Mesendoderm (in vitro differentiated cells): Measurements from ENCODE around the gene VPS9D1.

ENCODE experiments used
- DNase-seq: peaks from one replicate; pipeline ENCODE4 v3.0.0; 2013
- H2AK5ac ChIP-seq: 2 replicates; pipeline ENCODE4 v1.6.1; 2013; ENCODE audit warnings: low read length, inconsistent platforms
- H2BK120ac ChIP-seq: 2 replicates; pipeline ENCODE4 v1.6.1; 2013; ENCODE audit warnings: low read depth, mild to moderate bottlenecking, low read length, moderate library complexity, mixed read lengths
- H2BK15ac ChIP-seq: replicated peaks from 2 replicates; pipeline ENCODE4 v1.6.1; 2013; ENCODE audit warnings: low read depth, mild to moderate bottlenecking, moderate library complexity
- H2BK5ac ChIP-seq: 2 replicates; pipeline ENCODE4 v1.6.1; 2013; ENCODE audit warnings: low read length, inconsistent platforms
- H3K18ac ChIP-seq: 2 replicates; pipeline ENCODE4 v1.6.1; 2013; ENCODE audit warnings: mild to moderate bottlenecking, low read length, mixed read lengths
- H3K23ac ChIP-seq: one replicate; pipeline ENCODE4 v1.6.1; 2013; ENCODE audit warnings: low read length
- H3K27ac ChIP-seq: 2 replicates; pipeline ENCODE4 v1.5.1; 2013; ENCODE audit warnings: low read depth, mild to moderate bottlenecking, inconsistent platforms, low read length, moderate library complexity
- H3K27me3 ChIP-seq: 2 replicates; pipeline ENCODE4 v1.6.1; 2013; ENCODE audit warnings: low read length, control low read depth, mild to moderate bottlenecking, inconsistent platforms; ENCODE audit not compliant: insufficient read depth, poor library complexity
- H3K36me3 ChIP-seq: 2 replicates; pipeline ENCODE4 v1.6.1; 2013; ENCODE audit warnings: low read length, inconsistent platforms; ENCODE audit not compliant: control insufficient read depth, insufficient read depth
- H3K4ac ChIP-seq: one replicate; pipeline ENCODE4 v1.6.1; 2013; ENCODE audit warnings: low read depth, mild to moderate bottlenecking, low read length, moderate library complexity
- H3K4me1 ChIP-seq: 2 replicates; pipeline ENCODE4 v1.6.1; 2013; ENCODE audit warnings: low read depth, low read length, inconsistent platforms; ENCODE audit not compliant: control insufficient read depth
- H3K4me2 ChIP-seq: 2 replicates; pipeline ENCODE4 v1.6.1; 2013; ENCODE audit warnings: low read length
- H3K4me3 ChIP-seq: 2 replicates; pipeline ENCODE4 v1.5.1; 2013; ENCODE audit warnings: mild to moderate bottlenecking, low read length
- H3K56ac ChIP-seq: one replicate; pipeline ENCODE4 v1.6.1; 2013; ENCODE audit warnings: low read length
- H3K79me1 ChIP-seq: 2 replicates; pipeline ENCODE4 v1.6.1; 2013; ENCODE audit warnings: low read length, inconsistent platforms
- H3K79me2 ChIP-seq: 2 replicates; pipeline ENCODE4 v1.6.1; 2013; ENCODE audit warnings: mild to moderate bottlenecking, low read length; ENCODE audit not compliant: control insufficient read depth, insufficient read depth
- H3K9ac ChIP-seq: 2 replicates; pipeline ENCODE4 v1.6.1; 2013; ENCODE audit warnings: low read length, inconsistent platforms
- H4K5ac ChIP-seq: one replicate; pipeline ENCODE4 v1.6.1; 2013; ENCODE audit warnings: low read length
- H4K8ac ChIP-seq: one replicate; pipeline ENCODE4 v1.6.1; 2013; ENCODE audit warnings: low read depth, mild to moderate bottlenecking, control low read depth, low read length, moderate library complexity
- WGBS: extraction: QIAGEN DNeasy Blood & Tissue Kit; methylation state at CpG from one replicate; pipeline ENCODE4 v1.1.7; 2013; ENCODE audit warnings: low lambda C conversion rate, missing lambda C conversion rate; ENCODE audit not compliant: insufficient coverage; ENCODE audit errors: extremely low coverage; 5-methylcytosine and 5-hydroxymethylcytosine counted together

VPS9D1 gene

GRCh38 chr16:89688395-89688794 lies 32.3 kb downstream of the VPS9D1 start:
- H2AK5ac ChIP-seq = no peak overlapping the region
- no peak overlapping the region for H4K8ac ChIP-seq
- H3K79me2 ChIP-seq = peaks cover 5% of the 10 kb centered on the region
- no peak overlapping the region for H2BK120ac ChIP-seq
- no peaks in the 10 kb centered on the region for H3K27me3 ChIP-seq
- no CpG with 5 or more reads among the region's 5 CpGs for WGBS
- no peak for DNase-seq
- H3K36me3 ChIP-seq = peaks cover 6% of the 10 kb centered on the region
- no peak overlapping the region for H2BK15ac ChIP-seq
- H4K5ac ChIP-seq = no peak overlapping the region
- no peak overlapping the region for H2BK5ac ChIP-seq
- H3K4me2 ChIP-seq = no peak overlapping the region
- no peak overlapping the region for H3K56ac ChIP-seq
- no peak overlapping the region for H3K9ac ChIP-seq
- H3K4me1 ChIP-seq = peaks cover 2% of the 10 kb centered on the region
- no peak overlapping the region for H3K4ac ChIP-seq
- H3K18ac ChIP-seq = no peak overlapping the region
- no peak overlapping the region for H3K23ac ChIP-seq
- H3K27ac ChIP-seq = no peak overlapping the region
- peaks cover 7% of the 10 kb centered on the region for H3K79me1 ChIP-seq
- H3K4me3 ChIP-seq = no peak overlapping the region

GRCh38 chr16:89687092-89687940 lies 33.4 kb downstream of the VPS9D1 start:
- Histone ChIP-seq H3K56ac (peak overlapping the region; percentile 89), H3K18ac (no peak overlapping the region), H3K27ac (peak overlapping the region; percentile 51), H2BK5ac (peak overlapping the region; percentile 84), H3K4me1 (peaks cover 2% of the 10 kb centered on the region), H2BK15ac (no peak overlapping the region), H3K27me3 (no peaks in the 10 kb centered on the region), H3K79me1 (peaks cover 7% of the 10 kb centered on the region), H3K23ac (peak overlapping the region; percentile 72), H3K4me2 (peak overlapping the region; percentile 89), H3K4me3 (peak overlapping the region; percentile 70), H2AK5ac (no peak overlapping the region), H2BK120ac (no peak overlapping the region), H3K4ac (peak overlapping the region; percentile 66), H3K36me3 (peaks cover 4% of the 10 kb centered on the region), H4K5ac (no peak overlapping the region), H3K9ac (peak overlapping the region; percentile 93), H3K79me2 (peaks cover 5% of the 10 kb centered on the region), H4K8ac (no peak overlapping the region)
- no CpG with 5 or more reads among the region's 42 CpGs for WGBS
- DNase-seq = peak; percentile 69

- Histone ChIP-seq H2AK5ac (no peak within 1 kb of the TSS), H3K27ac (peak within 1 kb of the TSS; percentile 94), H3K4me1 (peaks cover 2% of the 10 kb centered on the region), H4K5ac (no peak within 1 kb of the TSS), H3K4me3 (peak within 1 kb of the TSS; percentile 86), H3K18ac (peak within 1 kb of the TSS; percentile 51), H4K8ac (peak within 1 kb of the TSS; percentile 57), H3K4ac (peak within 1 kb of the TSS; percentile 66), H3K27me3 (no peaks in the 10 kb centered on the region), H3K36me3 (peaks cover 5% of the 10 kb centered on the region), H3K79me1 (peaks cover 7% of the 10 kb centered on the region), H2BK120ac (no peak within 1 kb of the TSS), H3K23ac (peak within 1 kb of the TSS; percentile 72), H3K79me2 (peaks cover 5% of the 10 kb centered on the region), H2BK5ac (peak within 1 kb of the TSS; percentile 94), H3K4me2 (peak within 1 kb of the TSS; percentile 89), H2BK15ac (no peak within 1 kb of the TSS), H3K9ac (peak within 1 kb of the TSS; percentile 93), H3K56ac (peak within 1 kb of the TSS; percentile 100)
- DNase-seq = peak; percentile 94
- no CpG with 5 or more reads among the region's 67 CpGs for WGBS
These were observed 34.1 kb downstream of the VPS9D1 start, which contains the start of gene CDK10 for GRCh38 chr16:89686520-89687091. Gene CDK10 (plus strand): TSS chr16:89686689. CDS start chr16:89686711, 22 bp downstream.

GRCh38 chr16:89685916-89686315 lies 34.8 kb downstream of the VPS9D1 start:
- H3K27ac ChIP-seq = no peak overlapping the region
- no CpG with 5 or more reads among the region's 1 CpG for WGBS
- peaks cover 5% of the 10 kb centered on the region for H3K79me2 ChIP-seq
- H3K4ac ChIP-seq = no peak overlapping the region
- H3K4me2 ChIP-seq = no peak overlapping the region
- H3K4me3 ChIP-seq = peak overlapping the region; percentile 15
- DNase-seq = no peak
- H3K36me3 ChIP-seq = peaks cover 5% of the 10 kb centered on the region
- no peak overlapping the region for H3K9ac ChIP-seq
- H4K8ac ChIP-seq = no peak overlapping the region
- H2BK15ac ChIP-seq = no peak overlapping the region
- no peaks in the 10 kb centered on the region for H3K27me3 ChIP-seq
- peaks cover 2% of the 10 kb centered on the region for H3K4me1 ChIP-seq
- H2BK5ac ChIP-seq = no peak overlapping the region
- H3K56ac ChIP-seq = no peak overlapping the region
- H4K5ac ChIP-seq = no peak overlapping the region
- H2BK120ac ChIP-seq = no peak overlapping the region
- H3K79me1 ChIP-seq = peaks cover 7% of the 10 kb centered on the region
- H3K18ac ChIP-seq = no peak overlapping the region
- no peak overlapping the region for H3K23ac ChIP-seq
- H2AK5ac ChIP-seq = no peak overlapping the region

GRCh38 chr16:89678258-89678657 lies 42.4 kb downstream of the VPS9D1 start:
- H3K4me1 ChIP-seq = no peaks in the 10 kb centered on the region
- H4K8ac ChIP-seq = no peak overlapping the region
- H3K4me3 ChIP-seq = no peak overlapping the region
- H3K27ac ChIP-seq = no peak overlapping the region
- H4K5ac ChIP-seq = no peak overlapping the region
- no peak overlapping the region for H3K4me2 ChIP-seq
- WGBS = no CpG with 5 or more reads among the region's 2 CpGs
- peaks cover 3% of the 10 kb centered on the region for H3K36me3 ChIP-seq
- H3K79me1 ChIP-seq = no peaks in the 10 kb centered on the region
- H2AK5ac ChIP-seq = no peak overlapping the region
- H3K79me2 ChIP-seq = no peaks in the 10 kb centered on the region
- no peak overlapping the region for H3K9ac ChIP-seq
- H3K18ac ChIP-seq = no peak overlapping the region
- H3K23ac ChIP-seq = no peak overlapping the region
- H2BK15ac ChIP-seq = no peak overlapping the region
- no peak overlapping the region for H2BK120ac ChIP-seq
- no peaks in the 10 kb centered on the region for H3K27me3 ChIP-seq
- no peak overlapping the region for H2BK5ac ChIP-seq
- H3K4ac ChIP-seq = no peak overlapping the region
- DNase-seq = no peak
- no peak overlapping the region for H3K56ac ChIP-seq
